T-helper 2 cell treated with Interferon-gamma antibody and Interleukin-4, amounts not matched to agents 100 ng/mL and 5 ng/mL, for 36 hours (primary cell): ENCODE data around the gene APOL6. TPM values are rescaled to one million over a fixed set of nuclear protein-coding genes. Genes with fewer than 3 reads are reported as not detected.

ENCODE experiments used
- intact Hi-C: fragments of 100-400 bp; cut with micrococcal nuclease; formaldehyde crosslinking; loops from one replicate; pipeline ENCODE4 v1.15.1; 2023
- total RNA-seq: library from RNA; stranded (reverse); gene quantifications from 2 replicates; pipeline ENCODE4 v1.2.3, GENCODE V29; 2022

APOL6 gene
- 73.1 and 73.9 TPM in 2 replicates for total RNA-seq

- intact Hi-C loops = loop anchor here (1.0 to 5.0 kb wide), 2 partner anchors 13 to 49 kb away; no protein-coding TSS in a partner anchor
Measured at GRCh38 chr22:35648066-35649025, at the start of gene APOL6. Gene APOL6, plus strand, starts transcription at chr22:35648446. Its CDS starts 7,980 bp downstream, at chr22:35656426.

GRCh38 chr22:35599364-35599763 lies 48.9 kb upstream of the APOL6 start:
- intact Hi-C loops = no loop called here

GRCh38 chr22:35600476-35600875 lies 47.8 kb upstream of the APOL6 start:
- intact Hi-C loops = no loop called here

- intact Hi-C loops = no loop called here
Measured at GRCh38 chr22:35601013-35601580, 47.1 kb upstream of the APOL6 start.

GRCh38 chr22:35601743-35602615 lies 46.3 kb upstream of the APOL6 start:
- intact Hi-C loops = no loop called here

GRCh38 chr22:35604621-35605368 lies 43.5 kb upstream of the APOL6 start:
- intact Hi-C loops = no loop called here

GRCh38 chr22:35605369-35605680 lies 42.9 kb upstream of the APOL6 start:
- intact Hi-C loops = no loop called here

GRCh38 chr22:35605851-35606481 lies 42.3 kb upstream of the APOL6 start:
- intact Hi-C loops = no loop called here

GRCh38 chr22:35606916-35607315 lies 41.3 kb upstream of the APOL6 start:
- intact Hi-C loops = no loop called here

GRCh38 chr22:35608088-35608487 lies 40.2 kb upstream of the APOL6 start:
- intact Hi-C loops = no loop called here

- intact Hi-C loops = no loop called here
Measured at GRCh38 chr22:35609261-35609660, 39.0 kb upstream of the APOL6 start.

GRCh38 chr22:35609761-35610160 lies 38.5 kb upstream of the APOL6 start:
- intact Hi-C loops = no loop called here

GRCh38 chr22:35610741-35611140 lies 37.5 kb upstream of the APOL6 start:
- intact Hi-C loops = no loop called here

GRCh38 chr22:35611200-35611890 lies 36.9 kb upstream of the APOL6 start:
- intact Hi-C loops = no loop called here

- intact Hi-C loops = no loop called here
Measured at GRCh38 chr22:35611891-35612576, 36.2 kb upstream of the APOL6 start.

GRCh38 chr22:35612903-35613302 lies 35.3 kb upstream of the APOL6 start:
- intact Hi-C loops = no loop called here

GRCh38 chr22:35614404-35614803 lies 33.8 kb upstream of the APOL6 start:
- intact Hi-C loops = no loop called here

- intact Hi-C loops = no loop called here
Measured at GRCh38 chr22:35615156-35615555, 33.1 kb upstream of the APOL6 start.

GRCh38 chr22:35616043-35616442 lies 32.2 kb upstream of the APOL6 start:
- intact Hi-C loops = no loop called here
